ENCODE data around the gene PLA2G4C.

GRCh38 chr19:48113190-48113917, 2.7 kb upstream of the PLA2G4C start:
- no peak for TF ChIP-seq EZH2 (IDR thresholded peaks at IDR 0.05; ENCODE audit: insufficient read depth, low read length)
- TF ChIP-seq, protein P1, sequence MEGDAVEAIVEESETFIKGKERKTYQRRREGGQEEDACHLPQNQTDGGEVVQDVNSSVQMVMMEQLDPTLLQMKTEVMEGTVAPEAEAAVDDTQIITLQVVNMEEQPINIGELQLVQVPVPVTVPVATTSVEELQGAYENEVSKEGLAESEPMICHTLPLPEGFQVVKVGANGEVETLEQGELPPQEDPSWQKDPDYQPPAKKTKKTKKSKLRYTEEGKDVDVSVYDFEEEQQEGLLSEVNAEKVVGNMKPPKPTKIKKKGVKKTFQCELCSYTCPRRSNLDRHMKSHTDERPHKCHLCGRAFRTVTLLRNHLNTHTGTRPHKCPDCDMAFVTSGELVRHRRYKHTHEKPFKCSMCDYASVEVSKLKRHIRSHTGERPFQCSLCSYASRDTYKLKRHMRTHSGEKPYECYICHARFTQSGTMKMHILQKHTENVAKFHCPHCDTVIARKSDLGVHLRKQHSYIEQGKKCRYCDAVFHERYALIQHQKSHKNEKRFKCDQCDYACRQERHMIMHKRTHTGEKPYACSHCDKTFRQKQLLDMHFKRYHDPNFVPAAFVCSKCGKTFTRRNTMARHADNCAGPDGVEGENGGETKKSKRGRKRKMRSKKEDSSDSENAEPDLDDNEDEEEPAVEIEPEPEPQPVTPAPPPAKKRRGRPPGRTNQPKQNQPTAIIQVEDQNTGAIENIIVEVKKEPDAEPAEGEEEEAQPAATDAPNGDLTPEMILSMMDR (IDR thresholded peaks at IDR 0.05; ENCODE audit: insufficient read depth, low read depth, low read length) = no peak

Measured in astrocyte (in vitro differentiated cells and primary cell).